ENCODE results near the gene C1orf74. TPM values are rescaled to one million over a fixed set of nuclear protein-coding genes. Genes with fewer than 3 reads are reported as not detected.

The C1orf74 gene
- total RNA-seq, 1 donor from 2014 or later: 2.8 TPM

DNA sequence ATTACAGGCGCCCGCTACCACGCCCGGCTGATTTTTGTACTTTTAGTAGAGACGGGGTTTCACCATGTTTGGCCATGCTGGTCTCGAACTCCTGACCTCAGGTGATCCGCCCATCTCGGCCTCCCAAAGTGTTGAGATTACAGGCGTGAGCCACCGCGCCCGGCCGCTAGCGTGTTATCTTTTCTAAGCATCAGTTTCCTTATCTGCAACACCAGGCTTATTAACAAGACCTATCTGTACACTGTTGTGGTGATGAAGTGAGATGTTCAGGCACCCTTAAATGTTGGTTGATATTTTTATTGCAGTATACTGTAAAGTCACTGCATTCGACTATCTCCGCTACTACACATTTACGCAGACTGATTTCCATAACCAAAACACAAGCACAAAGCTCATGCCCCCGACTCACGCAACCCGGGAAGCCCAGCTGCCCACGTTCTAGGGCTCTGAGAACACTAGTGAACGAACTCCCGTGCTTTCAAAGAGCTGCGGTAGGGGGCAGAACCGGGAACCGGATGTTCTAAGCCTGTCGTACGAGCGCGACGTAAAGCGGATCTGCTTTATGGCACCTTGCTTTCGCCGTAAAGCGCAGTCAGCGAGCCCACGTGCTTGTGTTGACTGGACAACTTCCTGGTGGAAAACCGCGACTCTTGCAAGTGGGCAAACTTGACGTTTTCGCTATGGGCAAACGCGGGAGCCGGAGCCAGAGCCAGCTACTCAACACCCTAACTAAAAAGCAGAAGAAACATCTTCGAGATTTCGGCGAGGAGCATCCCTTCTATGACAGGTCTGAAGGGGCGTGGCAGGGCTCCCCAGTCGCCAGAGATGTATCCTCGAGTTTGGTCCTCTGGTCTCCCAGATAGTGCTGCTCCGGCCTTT lies 43.3 kb upstream of the C1orf74 start, which contains the start of gene UTP25:
Gene UTP25 (plus strand): TSS at position 589 of the 879 bp plus-strand sequence. CDS start 92 bp downstream, at position 681.
- H3K27ac Mint-ChIP-seq (ENCODE audit: unreplicated experiment): peak within 1 kb of the TSS; percentile 88
- TF ChIP-seq, protein P1, sequence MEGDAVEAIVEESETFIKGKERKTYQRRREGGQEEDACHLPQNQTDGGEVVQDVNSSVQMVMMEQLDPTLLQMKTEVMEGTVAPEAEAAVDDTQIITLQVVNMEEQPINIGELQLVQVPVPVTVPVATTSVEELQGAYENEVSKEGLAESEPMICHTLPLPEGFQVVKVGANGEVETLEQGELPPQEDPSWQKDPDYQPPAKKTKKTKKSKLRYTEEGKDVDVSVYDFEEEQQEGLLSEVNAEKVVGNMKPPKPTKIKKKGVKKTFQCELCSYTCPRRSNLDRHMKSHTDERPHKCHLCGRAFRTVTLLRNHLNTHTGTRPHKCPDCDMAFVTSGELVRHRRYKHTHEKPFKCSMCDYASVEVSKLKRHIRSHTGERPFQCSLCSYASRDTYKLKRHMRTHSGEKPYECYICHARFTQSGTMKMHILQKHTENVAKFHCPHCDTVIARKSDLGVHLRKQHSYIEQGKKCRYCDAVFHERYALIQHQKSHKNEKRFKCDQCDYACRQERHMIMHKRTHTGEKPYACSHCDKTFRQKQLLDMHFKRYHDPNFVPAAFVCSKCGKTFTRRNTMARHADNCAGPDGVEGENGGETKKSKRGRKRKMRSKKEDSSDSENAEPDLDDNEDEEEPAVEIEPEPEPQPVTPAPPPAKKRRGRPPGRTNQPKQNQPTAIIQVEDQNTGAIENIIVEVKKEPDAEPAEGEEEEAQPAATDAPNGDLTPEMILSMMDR (IDR thresholded peaks at IDR 0.05; ENCODE audit: unreplicated experiment): peak; percentile 67
- no peaks in the 10 kb centered on the region for H3K27me3 Mint-ChIP-seq (ENCODE audit: unreplicated experiment)
- H3K4me3 Mint-ChIP-seq (ENCODE audit: unreplicated experiment): peak within 1 kb of the TSS; percentile 96
- no peaks in the 10 kb centered on the region for H3K36me3 Mint-ChIP-seq (ENCODE audit: low read depth, unreplicated experiment)
- H3K4me1 Mint-ChIP-seq (ENCODE audit: unreplicated experiment): peaks cover 12% of the 10 kb centered on the region
- H3K9me3 Mint-ChIP-seq (ENCODE audit: unreplicated experiment): no peaks in the 10 kb centered on the region
- DNase-seq (ENCODE audit: low spot score): peak; percentile 93

DNA sequence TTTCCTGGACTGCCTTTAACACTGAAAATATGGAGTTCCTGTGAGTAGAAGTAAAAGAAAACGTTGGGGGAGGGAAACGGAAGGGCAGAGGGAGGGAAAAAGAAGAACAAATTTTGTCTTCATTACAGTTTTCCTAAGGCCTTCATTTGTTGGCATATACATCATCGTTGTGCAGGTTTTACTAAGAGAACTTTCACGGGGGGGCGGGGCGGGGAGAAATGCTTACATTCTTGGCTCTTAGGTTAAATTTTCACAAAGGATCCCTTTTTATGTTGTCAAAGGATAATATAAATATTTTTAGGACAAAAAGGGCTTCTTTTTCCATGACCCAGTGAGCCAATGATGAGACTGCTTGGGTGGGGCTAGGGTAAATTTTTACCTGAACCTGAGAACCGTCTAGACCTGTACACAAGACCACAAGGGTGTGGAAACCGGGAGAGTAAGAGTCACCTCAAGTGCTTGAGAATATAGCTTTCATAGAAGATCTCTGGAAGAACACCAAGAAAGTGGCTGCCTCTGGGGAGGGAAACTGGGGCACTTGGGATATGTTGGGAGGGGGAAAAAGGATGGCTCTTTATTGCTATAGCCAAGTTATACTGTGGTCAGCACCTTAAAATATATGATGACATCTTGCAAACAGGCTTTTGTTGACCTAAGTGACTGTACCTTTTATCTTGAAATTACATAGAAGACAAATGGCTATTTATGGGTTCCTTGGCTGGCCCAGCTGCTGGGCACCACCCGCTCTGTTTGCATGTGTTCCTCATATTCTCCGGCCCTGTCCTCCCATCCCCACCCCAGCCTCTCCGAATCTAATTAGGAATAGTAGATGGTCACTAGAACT lies 41.5 kb upstream of the C1orf74 start:
- no peaks in the 10 kb centered on the region for H3K36me3 Mint-ChIP-seq (ENCODE audit: low read depth, unreplicated experiment)

DNA sequence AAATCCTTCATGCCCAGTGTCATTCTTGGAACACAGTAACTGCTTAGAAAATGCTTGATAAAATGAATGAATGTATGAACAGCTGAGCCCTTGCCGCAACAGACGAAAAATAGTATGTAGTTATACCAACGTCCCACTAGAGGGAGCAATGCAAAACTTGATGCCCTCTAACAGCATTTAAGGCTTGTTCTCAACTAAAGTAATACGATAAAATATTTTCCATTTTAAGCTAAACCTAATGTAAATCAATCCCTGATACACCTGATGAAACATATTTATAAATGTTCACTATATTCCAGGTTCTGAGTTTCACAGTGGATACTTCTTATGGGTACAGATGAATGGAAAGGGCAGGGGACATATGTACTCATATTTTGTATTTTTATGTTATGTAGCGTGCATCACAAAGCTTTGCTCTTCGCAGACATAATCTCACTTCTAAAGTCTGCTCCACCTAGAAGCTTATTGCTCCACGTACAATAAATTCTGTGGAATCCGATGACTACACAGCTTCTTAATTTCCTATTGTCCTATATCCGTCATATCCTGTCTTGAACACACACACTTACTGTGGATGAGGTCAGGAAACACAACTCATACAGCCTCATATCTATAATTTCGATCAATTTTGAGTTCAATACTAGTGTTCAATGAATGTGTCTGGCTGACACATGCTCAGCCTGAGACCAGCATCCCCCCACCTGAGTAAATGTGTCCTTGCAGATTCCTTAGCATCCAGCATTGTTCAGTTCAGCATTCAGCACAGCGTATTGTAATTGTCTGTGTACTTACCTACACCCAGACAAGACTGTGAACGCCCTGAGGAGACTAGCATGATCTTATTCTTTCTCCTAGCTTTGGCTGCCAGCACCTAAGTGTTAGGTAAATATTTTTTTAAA lies 39.0 kb upstream of the C1orf74 start:
- Mint-ChIP-seq H3K4me1 (ENCODE audit: unreplicated experiment) (peaks cover 12% of the 10 kb centered on the region), H3K27me3 (ENCODE audit: unreplicated experiment) (no peaks in the 10 kb centered on the region), H3K4me3 (ENCODE audit: unreplicated experiment) (no peak overlapping the region), H3K27ac (ENCODE audit: unreplicated experiment) (no peak overlapping the region), H3K9me3 (ENCODE audit: unreplicated experiment) (no peaks in the 10 kb centered on the region), H3K36me3 (ENCODE audit: low read depth, unreplicated experiment) (no peaks in the 10 kb centered on the region)
- TF ChIP-seq, protein P1 (IDR thresholded peaks at IDR 0.05; ENCODE audit: unreplicated experiment): peak; percentile 88
- DNase-seq (ENCODE audit: low spot score): no peak

More for the DNA sequence above, 41.5 kb upstream of the C1orf74 start:
- Mint-ChIP-seq H3K4me1 (ENCODE audit: unreplicated experiment) (peaks cover 12% of the 10 kb centered on the region), H3K9me3 (ENCODE audit: unreplicated experiment) (no peaks in the 10 kb centered on the region), H3K4me3 (ENCODE audit: unreplicated experiment) (no peak overlapping the region), H3K27me3 (ENCODE audit: unreplicated experiment) (no peaks in the 10 kb centered on the region), H3K27ac (ENCODE audit: unreplicated experiment) (no peak overlapping the region)
- TF ChIP-seq, protein P1 (IDR thresholded peaks at IDR 0.05; ENCODE audit: unreplicated experiment): no peak
- no peak for DNase-seq (ENCODE audit: low spot score)

DNA sequence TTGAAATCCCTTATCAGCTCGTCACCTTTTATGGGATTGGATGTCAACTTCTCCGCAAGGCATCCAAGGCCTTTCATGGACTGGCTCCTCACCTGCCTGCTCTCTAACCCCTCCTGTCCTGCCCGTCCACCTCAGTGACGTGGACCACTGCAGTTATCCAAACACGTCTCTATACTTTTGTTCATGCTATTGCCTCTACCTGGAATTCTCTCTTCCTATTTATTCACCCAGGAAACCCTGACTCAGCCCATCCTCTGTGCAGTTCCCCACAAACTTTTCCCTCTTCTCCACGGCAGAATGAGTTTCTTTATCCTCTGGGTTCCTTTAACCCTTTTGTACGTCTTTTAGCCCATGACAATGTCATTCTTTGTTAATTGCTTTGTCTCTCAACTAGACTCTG lies 38.3 kb upstream of the C1orf74 start:
- no peak for DNase-seq (ENCODE audit: low spot score)
- Mint-ChIP-seq H3K9me3 (ENCODE audit: unreplicated experiment) (no peaks in the 10 kb centered on the region), H3K36me3 (ENCODE audit: low read depth, unreplicated experiment) (no peaks in the 10 kb centered on the region), H3K4me1 (ENCODE audit: unreplicated experiment) (peaks cover 12% of the 10 kb centered on the region), H3K4me3 (ENCODE audit: unreplicated experiment) (no peak overlapping the region), H3K27ac (ENCODE audit: unreplicated experiment) (no peak overlapping the region), H3K27me3 (ENCODE audit: unreplicated experiment) (no peaks in the 10 kb centered on the region)
- TF ChIP-seq, protein P1 (IDR thresholded peaks at IDR 0.05; ENCODE audit: unreplicated experiment): no peak
